ENCODE measurements around the gene RARA.
A peak's percentile ranks its signal among the peaks of the same experiment; 100 is the strongest.

RARA gene

DNA sequence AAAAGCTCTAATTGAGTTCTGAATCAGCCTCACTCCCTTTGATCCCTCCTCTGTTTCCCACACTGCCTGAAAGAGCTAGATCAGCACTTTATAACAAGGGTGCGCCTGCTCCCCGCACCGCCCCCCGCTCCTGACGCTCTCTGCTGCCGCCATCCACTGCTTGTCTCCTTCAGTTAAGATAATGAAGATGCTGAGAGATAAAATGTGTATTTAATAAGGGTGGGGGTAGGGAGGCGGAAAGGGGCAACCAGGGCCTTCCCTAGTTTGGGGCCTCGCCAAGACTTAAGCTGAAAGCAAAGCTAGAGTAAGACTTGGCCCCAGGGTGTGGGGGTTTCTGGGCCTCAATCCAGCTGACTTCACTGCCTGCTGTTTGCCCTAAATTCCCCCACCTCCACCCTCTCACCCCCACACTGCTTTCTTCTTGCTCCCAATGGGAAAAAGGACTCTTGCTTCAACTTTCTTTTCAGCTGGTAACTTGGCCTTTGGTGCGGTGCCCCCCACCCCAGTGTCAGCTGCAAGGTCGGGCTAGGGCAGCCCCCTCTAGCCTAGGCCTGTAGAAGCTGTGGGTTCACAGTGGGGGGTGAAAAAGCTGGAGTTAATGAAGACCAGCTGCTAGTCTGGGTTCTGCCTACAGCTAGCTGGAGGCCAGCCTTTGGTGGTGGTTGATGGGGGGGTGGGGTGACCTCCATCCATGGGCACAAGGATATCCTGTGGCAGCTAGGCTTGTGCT lies 1.8 kb upstream of the RARA start:
- Histone ChIP-seq H3K9me3 (no peaks in the 10 kb centered on the region), H3K4me2 (peak overlapping the region; percentile 95), H4K20me1 (0 out of 2 replicates have a peak, but pooled peaks cover 7% of the 10 kb centered on the region), H3K9ac (peak overlapping the region; percentile 53), H3K36me3 (peaks cover 31% of the 10 kb centered on the region), H3K4me1 (peaks cover 80% of the 10 kb centered on the region), H3K27ac (peak overlapping the region; percentile 62), H3K4me3 (no peak overlapping the region), H3K27me3 (no peaks in the 10 kb centered on the region)
- no peak for TF ChIP-seq Cebpa-rat (IDR thresholded peaks at IDR 0.05)

- Histone ChIP-seq H3K9ac (peak overlapping the region; percentile 53), H3K4me2 (peak overlapping the region; percentile 95), H3K9me3 (no peaks in the 10 kb centered on the region), H3K4me3 (no peak overlapping the region), H3K27me3 (no peaks in the 10 kb centered on the region), H3K36me3 (peaks cover 25% of the 10 kb centered on the region), H4K20me1 (0 out of 2 replicates have a peak, but pooled peaks cover 7% of the 10 kb centered on the region), H3K27ac (peak overlapping the region; percentile 62), H3K4me1 (peaks cover 86% of the 10 kb centered on the region)
- no peak for TF ChIP-seq Cebpa-rat (IDR thresholded peaks at IDR 0.05)
Observed at GRCh38 chr17:40307740-40308239, 1.2 kb upstream of the RARA start.

GRCh38 chr17:40309949-40310510 lies 1.1 kb downstream of the RARA start:
- H3K4me3 ChIP-seq, result peak overlapping the region; percentile 69

GRCh38 chr17:40310882-40311391 lies 2.0 kb downstream of the RARA start:
- TF ChIP-seq Cebpa-rat (IDR thresholded peaks at IDR 0.05), result no peak
- peak overlapping the region; percentile 75 for H3K27ac ChIP-seq

More at GRCh38 chr17:40309949-40310510, 1.1 kb downstream of the RARA start:
- no peaks in the 10 kb centered on the region for H3K27me3 ChIP-seq
- no peaks in the 10 kb centered on the region for H3K9me3 ChIP-seq
- peak overlapping the region; percentile 95 for H3K4me2 ChIP-seq
- H3K36me3 ChIP-seq, result peaks cover 5% of the 10 kb centered on the region; the same call in 1 of the 2 replicates
- TF ChIP-seq Cebpa-rat (IDR thresholded peaks at IDR 0.05), result no peak
- H3K4me1 ChIP-seq, result peaks cover 91% of the 10 kb centered on the region
- no peak overlapping the region for H3K27ac ChIP-seq
- 0 out of 2 replicates have a peak overlapping the region, but pooled peaks have one; percentile 66 for H3K9ac ChIP-seq
- H4K20me1 ChIP-seq, result no peaks in the 10 kb centered on the region

GRCh38 chr17:40311575-40311974 lies 2.6 kb downstream of the RARA start:
- no peaks in the 10 kb centered on the region for H3K36me3 ChIP-seq
- no peak for TF ChIP-seq Cebpa-rat (IDR thresholded peaks at IDR 0.05)
- peak overlapping the region; percentile 75 for H3K27ac ChIP-seq
- H4K20me1 ChIP-seq, result no peaks in the 10 kb centered on the region; the same call in 1 of the 2 replicates
- H3K4me1 ChIP-seq, result peaks cover 100% of the 10 kb centered on the region
- no peaks in the 10 kb centered on the region for H3K27me3 ChIP-seq
- H3K4me2 ChIP-seq, result peak overlapping the region; percentile 95
- H3K4me3 ChIP-seq, result no peak overlapping the region
- H3K9ac ChIP-seq, result peak overlapping the region; percentile 58
- no peaks in the 10 kb centered on the region for H3K9me3 ChIP-seq

More at GRCh38 chr17:40310882-40311391, 2.0 kb downstream of the RARA start:
- Histone ChIP-seq H3K27me3 (no peaks in the 10 kb centered on the region), H3K9me3 (no peaks in the 10 kb centered on the region), H3K4me3 (no peak overlapping the region; the same call in 1 of the 2 replicates), H3K36me3 (no peaks in the 10 kb centered on the region), H3K4me2 (peak overlapping the region; percentile 95), H4K20me1 (no peaks in the 10 kb centered on the region; the same call in 1 of the 2 replicates), H3K4me1 (peaks cover 100% of the 10 kb centered on the region), H3K9ac (peak overlapping the region; percentile 58)

DNA sequence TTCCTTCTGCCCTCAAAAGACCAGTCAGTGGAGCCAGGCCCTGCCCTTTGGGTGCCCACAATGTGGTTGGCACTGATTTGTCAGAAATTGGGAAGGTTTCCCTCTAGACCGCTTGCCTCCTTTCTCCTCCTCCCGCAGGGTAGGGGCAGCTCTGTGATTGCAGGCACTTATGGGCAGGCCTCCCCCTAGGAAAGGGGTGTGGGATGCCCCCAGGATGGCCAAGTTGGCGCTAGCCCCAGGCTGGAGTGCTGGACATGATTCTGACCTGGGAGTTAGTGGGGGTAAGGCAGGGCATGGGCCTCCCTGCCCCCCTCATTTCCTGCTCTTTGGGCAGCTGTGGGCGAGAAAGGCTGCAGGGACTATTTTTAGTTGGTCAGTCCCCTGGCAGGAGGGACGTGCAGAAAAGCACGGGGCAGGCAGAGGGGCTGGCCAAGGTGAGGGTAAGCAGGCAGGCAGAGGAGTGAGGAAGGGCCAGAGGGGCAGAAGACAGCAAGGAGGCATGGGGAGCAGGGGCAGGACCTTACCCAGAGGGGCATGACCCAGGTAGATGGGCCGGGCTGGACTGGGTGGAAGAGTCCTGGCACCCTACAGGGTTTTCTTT lies 3.3 kb downstream of the RARA start:
- H3K9ac ChIP-seq, result peak overlapping the region; percentile 58
- H3K4me2 ChIP-seq, result peak overlapping the region; percentile 95

DNA sequence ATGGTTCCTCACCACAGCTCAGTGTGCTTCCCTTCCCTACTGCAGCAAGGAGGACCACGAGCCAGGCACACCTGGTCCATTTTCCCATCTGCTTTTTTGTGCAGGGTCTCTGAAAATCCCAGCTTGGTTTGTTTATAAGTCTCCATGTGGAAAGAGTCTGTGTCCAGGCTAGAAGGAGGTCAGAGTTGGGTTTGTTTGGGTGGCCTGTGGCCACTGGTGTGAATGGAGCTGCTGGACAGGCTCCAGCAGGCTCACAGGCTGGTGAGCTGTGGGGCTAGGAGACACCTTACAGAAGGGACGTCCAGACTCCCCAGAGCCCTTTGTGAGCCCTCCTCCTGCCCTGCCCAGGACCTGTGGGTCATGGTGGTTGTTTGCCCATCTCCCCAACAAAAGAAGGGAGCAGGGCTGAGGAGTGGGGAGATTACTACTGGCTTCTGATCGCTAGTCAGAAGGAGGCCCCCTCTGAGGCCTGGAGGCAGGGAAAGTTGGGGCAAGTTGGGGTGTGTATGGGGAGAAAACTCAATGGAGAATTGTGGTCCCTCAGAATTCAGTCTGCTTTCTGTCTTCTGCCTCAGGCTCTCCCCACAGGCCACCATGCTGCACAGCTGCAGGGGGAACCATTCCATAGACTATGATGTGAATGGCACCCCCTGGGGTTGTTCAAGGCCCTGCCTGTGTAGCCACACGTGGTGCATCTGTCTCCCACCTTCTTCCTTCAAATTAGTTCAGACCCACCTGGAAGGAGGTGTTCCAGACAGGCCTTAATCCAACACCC lies 4.1 kb downstream of the RARA start:
- H3K4me3 ChIP-seq, result peak overlapping the region; percentile 44; the same call in 1 of the 2 replicates
- no peak for TF ChIP-seq Cebpa-rat (IDR thresholded peaks at IDR 0.05)
- no peaks in the 10 kb centered on the region for H3K36me3 ChIP-seq
- no peaks in the 10 kb centered on the region for H3K9me3 ChIP-seq
- H4K20me1 ChIP-seq, result no peaks in the 10 kb centered on the region; the same call in 1 of the 2 replicates
- peaks cover 98% of the 10 kb centered on the region for H3K4me1 ChIP-seq
- peak overlapping the region; percentile 58 for H3K9ac ChIP-seq
- H3K27ac ChIP-seq, result peak overlapping the region; percentile 75
- no peaks in the 10 kb centered on the region for H3K27me3 ChIP-seq
- peak overlapping the region; percentile 95 for H3K4me2 ChIP-seq

More for the DNA sequence above, 3.3 kb downstream of the RARA start:
- Histone ChIP-seq H3K36me3 (no peaks in the 10 kb centered on the region), H3K27me3 (no peaks in the 10 kb centered on the region), H4K20me1 (no peaks in the 10 kb centered on the region; the same call in 1 of the 2 replicates), H3K27ac (peak overlapping the region; percentile 75), H3K9me3 (no peaks in the 10 kb centered on the region), H3K4me1 (peaks cover 100% of the 10 kb centered on the region), H3K4me3 (peak overlapping the region; percentile 44; the same call in 1 of the 2 replicates)
- TF ChIP-seq Cebpa-rat (IDR thresholded peaks at IDR 0.05), result no peak

DNA sequence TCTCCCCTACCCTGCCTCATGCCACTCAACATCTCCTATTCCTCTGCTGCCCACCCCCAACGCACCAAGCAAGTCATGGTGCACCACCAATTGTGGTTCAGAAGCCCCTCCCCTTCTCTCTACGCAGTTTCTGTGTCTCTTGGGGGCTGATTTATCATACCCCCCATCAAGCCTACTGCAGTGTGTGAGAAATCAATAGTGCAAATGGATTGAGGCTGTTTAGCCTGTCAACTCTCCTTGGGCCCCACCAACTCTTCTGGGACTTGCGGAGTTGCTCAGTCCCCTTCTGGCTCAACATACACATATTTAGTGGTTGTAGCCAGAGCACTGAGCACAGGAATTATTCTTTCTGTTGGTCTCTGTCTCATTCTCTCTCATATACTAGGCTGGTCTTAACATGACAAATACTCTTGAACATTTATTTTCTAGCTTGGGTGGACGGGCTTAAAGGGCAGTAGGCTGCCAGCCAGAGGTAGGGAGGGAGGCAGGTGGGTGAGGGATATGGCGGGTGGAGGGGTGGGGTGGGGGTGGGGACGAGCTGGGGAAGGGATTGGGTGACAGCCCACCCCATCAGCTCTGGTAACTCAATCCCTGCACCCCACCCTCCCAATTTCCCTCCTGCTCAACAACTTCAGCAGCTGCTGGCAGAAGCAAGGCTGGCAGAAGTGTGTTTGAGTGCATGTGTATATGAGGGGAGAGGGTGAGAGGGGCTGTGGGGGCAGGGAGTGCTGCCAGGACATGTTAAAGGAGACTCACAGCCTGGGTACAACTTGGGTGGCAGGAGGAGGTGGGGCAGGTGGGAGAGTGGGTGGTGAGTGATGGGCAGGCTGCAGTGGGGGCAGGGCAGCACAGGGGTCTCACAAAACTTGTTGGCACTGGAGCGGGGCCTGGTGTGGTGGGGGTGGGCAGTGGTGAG lies 4.9 kb downstream of the RARA start:
- H3K4me3 ChIP-seq, result no peak overlapping the region
- no peak for TF ChIP-seq Cebpa-rat (IDR thresholded peaks at IDR 0.05)
- no peaks in the 10 kb centered on the region; the same call in 1 of the 2 replicates for H3K27me3 ChIP-seq
- peak overlapping the region; percentile 75; the same call in 1 of the 2 replicates for H3K27ac ChIP-seq
- no peaks in the 10 kb centered on the region for H3K9me3 ChIP-seq
- no peaks in the 10 kb centered on the region for H3K36me3 ChIP-seq
- no peak overlapping the region for H3K9ac ChIP-seq
- peaks cover 7% of the 10 kb centered on the region for H4K20me1 ChIP-seq
- H3K4me2 ChIP-seq, result peak overlapping the region; percentile 95
- peaks cover 96% of the 10 kb centered on the region for H3K4me1 ChIP-seq

Measured in BLaER1 (cell line).